ENCODE measurements around the gene DNAH10. TPM values are rescaled to one million over a fixed set of nuclear protein-coding genes. Genes with fewer than 3 reads are reported as not detected.

DNAH10 gene
- total RNA-seq, 1 donor from 2014 or later, result 0.51 TPM

DNA sequence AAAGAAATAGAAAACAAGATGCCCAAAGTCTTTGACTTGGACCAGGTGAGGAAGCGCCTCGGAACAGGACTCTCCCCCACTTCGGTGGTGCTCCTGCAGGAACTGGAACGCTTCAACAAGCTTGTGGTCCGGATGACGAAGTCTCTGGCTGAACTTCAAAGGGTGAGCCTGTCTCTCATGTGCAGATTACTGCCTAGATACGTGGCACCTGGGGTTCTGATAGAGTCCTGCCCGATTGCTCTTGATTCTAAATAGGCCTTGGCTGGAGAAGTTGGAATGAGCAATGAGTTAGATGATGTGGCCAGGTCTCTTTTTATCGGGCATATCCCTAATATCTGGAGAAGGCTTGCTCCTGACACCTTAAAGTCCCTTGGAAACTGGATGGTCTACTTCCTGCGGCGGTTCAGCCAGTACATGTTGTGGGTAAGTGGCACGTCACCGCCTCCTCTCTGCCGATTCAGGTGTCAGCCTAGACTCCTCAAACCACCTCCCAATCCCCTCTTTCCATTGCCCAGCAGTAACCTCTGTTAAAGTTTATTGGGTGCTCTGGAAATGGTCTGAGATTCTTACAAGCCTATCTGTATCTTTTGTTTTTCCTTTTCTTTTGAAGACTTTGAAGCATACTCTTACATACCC, 169.7 kb downstream of the DNAH10 start:
- TF ChIP-seq CTCF (IDR thresholded peaks at IDR 0.05), result no peak
- no peak for DNase-seq
- Mint-ChIP-seq H3K27me3 (peaks cover 13% of the 10 kb centered on the region), H3K36me3 (ENCODE audit: low read depth) (peaks cover 7% of the 10 kb centered on the region), H3K9me3 (no peaks in the 10 kb centered on the region), H3K27ac (no peak overlapping the region), H3K4me3 (no peak overlapping the region), H3K4me1 (peaks cover 12% of the 10 kb centered on the region)
- ChIA-PET POLR2A (no interaction called here), CTCF (interaction anchor here (0.6 kb wide), 1 partner anchor 561 kb away, joined by 3 read pairs; no protein-coding TSS in a partner anchor)
- intact Hi-C loops (cut with micrococcal nuclease), result no loop called here
- no peak for ATAC-seq (ENCODE audit: low read depth)

DNA sequence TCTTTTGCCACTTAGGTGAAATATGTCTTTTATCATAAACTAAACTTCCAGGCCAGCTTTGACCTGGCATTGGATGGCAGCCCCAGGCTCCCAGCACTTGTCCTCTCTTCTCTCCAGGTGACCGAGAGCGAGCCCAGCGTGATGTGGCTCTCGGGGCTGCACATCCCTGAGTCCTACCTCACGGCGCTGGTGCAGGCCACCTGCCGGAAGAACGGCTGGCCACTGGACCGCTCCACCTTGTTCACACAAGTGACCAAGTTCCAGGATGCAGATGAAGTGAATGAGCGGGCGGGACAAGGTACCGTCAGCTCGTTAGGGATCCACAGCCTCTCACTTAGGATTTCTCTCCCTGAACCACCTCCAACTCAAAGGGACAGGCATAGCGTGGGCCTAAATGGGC, 171.1 kb downstream of the DNAH10 start:
- Mint-ChIP-seq H3K4me1 (peaks cover 20% of the 10 kb centered on the region), H3K9me3 (no peaks in the 10 kb centered on the region), H3K27me3 (peaks cover 3% of the 10 kb centered on the region), H3K4me3 (no peak overlapping the region), H3K36me3 (ENCODE audit: low read depth) (peaks cover 13% of the 10 kb centered on the region), H3K27ac (no peak overlapping the region)
- ChIA-PET CTCF (no interaction called here), POLR2A (no interaction called here)
- TF ChIP-seq CTCF (IDR thresholded peaks at IDR 0.05), result no peak
- ATAC-seq (ENCODE audit: low read depth), result no peak
- DNase-seq, result no peak
- intact Hi-C loops (cut with micrococcal nuclease), result no loop called here

DNA sequence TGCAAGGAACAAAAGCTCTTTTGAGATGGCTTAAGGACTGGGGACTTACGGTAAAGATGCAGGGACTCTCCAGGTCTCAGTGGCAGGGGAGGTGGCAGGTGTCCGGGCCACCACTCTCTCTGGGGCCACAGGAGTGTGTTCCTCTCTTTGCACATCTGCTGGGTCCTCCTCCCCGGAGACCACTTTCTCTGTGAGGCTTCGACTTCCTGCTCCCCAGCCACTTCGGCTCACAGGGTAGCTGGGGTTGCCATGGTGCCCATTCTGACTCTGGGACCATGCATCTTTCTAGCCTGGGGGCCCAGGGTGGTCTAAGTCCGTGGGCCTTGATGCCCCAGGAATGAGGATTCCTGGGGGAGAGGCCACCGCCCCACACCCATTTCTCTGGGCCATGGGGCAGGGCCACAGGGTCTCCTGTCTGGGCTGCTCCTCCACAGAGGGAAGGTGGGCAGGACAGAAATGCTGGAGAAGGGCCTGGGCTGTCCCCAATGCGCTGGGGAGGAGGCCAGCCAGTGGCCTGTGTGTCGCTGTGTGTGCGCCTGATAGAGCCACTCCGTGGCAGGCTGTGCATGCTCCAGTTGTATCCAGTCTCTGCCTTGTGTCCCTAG, 172.0 kb downstream of the DNAH10 start:
- DNase-seq, result no peak
- H3K36me3 Mint-ChIP-seq (ENCODE audit: low read depth), result peaks cover 13% of the 10 kb centered on the region
- POLR2A ChIA-PET, result no interaction called here
- ATAC-seq (ENCODE audit: low read depth), result peak; percentile 40
- intact Hi-C loops (cut with micrococcal nuclease), result no loop called here
- no peak for TF ChIP-seq CTCF (IDR thresholded peaks at IDR 0.05)
- no peak overlapping the region for H3K27ac Mint-ChIP-seq
- H3K27me3 Mint-ChIP-seq, result no peaks in the 10 kb centered on the region
- H3K4me1 Mint-ChIP-seq, result peaks cover 23% of the 10 kb centered on the region
- H3K4me3 Mint-ChIP-seq, result no peak overlapping the region
- CTCF ChIA-PET, result no interaction called here
- no peaks in the 10 kb centered on the region for H3K9me3 Mint-ChIP-seq

- Mint-ChIP-seq H3K27me3 (no peaks in the 10 kb centered on the region), H3K4me3 (no peak overlapping the region), H3K36me3 (ENCODE audit: low read depth) (peaks cover 13% of the 10 kb centered on the region), H3K9me3 (no peaks in the 10 kb centered on the region), H3K4me1 (peaks cover 24% of the 10 kb centered on the region), H3K27ac (no peak overlapping the region)
- POLR2A ChIA-PET, result no interaction called here
- TF ChIP-seq CTCF (IDR thresholded peaks at IDR 0.05), result no peak
- intact Hi-C loops (cut with micrococcal nuclease), result no loop called here
- no peak for DNase-seq
- ATAC-seq (ENCODE audit: low read depth), result no peak
- CTCF ChIA-PET, result no interaction called here
Observed at GRCh38 chr12:123934829-123935228, 172.7 kb downstream of the DNAH10 start.

DNA sequence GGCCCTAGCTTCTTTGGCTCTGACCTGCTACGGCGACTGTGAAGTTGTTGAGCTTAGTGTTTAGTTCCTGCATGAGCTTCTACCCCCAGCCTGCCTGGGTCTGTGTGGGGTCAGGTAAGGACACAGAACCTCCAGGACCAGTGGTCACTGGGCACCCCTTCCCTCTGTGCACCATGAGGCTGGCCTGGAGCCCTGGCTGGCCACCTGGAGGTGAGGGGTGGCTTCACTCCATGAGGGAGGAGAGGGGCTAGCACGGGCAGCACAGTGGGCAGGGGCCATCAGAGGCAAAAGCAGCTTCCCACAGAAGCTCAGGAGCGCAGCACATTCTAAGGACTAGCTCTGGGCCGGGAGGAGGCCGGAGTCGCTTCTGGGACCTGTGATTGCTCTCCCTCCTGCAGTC, 173.9 kb downstream of the DNAH10 start:
- Mint-ChIP-seq H3K9me3 (no peaks in the 10 kb centered on the region), H3K27me3 (no peaks in the 10 kb centered on the region), H3K4me1 (peaks cover 24% of the 10 kb centered on the region), H3K27ac (no peak overlapping the region), H3K36me3 (ENCODE audit: low read depth) (peaks cover 19% of the 10 kb centered on the region), H3K4me3 (no peak overlapping the region)
- POLR2A ChIA-PET, result interaction anchor here (0.9 kb wide), 1 partner anchor 8 kb away, joined by 3 read pairs; no protein-coding TSS in a partner anchor
- CTCF ChIA-PET, result no interaction called here
- no peak for DNase-seq
- intact Hi-C loops (cut with micrococcal nuclease), result no loop called here
- TF ChIP-seq CTCF (IDR thresholded peaks at IDR 0.05), result no peak
- no peak for ATAC-seq (ENCODE audit: low read depth)
